HepG2 (cell line): Measurements from ENCODE around the gene PLGRKT. TPM values are rescaled to one million over a fixed set of nuclear protein-coding genes. Genes with fewer than 3 reads are reported as not detected.

ENCODE experiments used
- CENPT ChIP-seq: sonication (generic); formaldehyde crosslinking; IDR thresholded peaks from 2 replicates; pipeline ENCODE4 v1.8.0; 2022; ENCODE audit warnings: low read depth, mild to moderate bottlenecking, moderate library complexity, missing genetic modification reagents
- HOXA7 ChIP-seq: sonication (generic); formaldehyde crosslinking; IDR thresholded peaks from 2 replicates; pipeline ENCODE4 v1.8.1; 2022; ENCODE audit warnings: mild to moderate bottlenecking, missing genetic modification reagents, moderate library complexity
- JDP2 ChIP-seq: sonication (generic); formaldehyde crosslinking; IDR thresholded peaks from 2 replicates; pipeline ENCODE4 v1.8.1; 2022; ENCODE audit warnings: missing genetic modification reagents, borderline replicate concordance
- MTF2 ChIP-seq: sonication (generic); formaldehyde crosslinking; IDR thresholded peaks from 2 replicates; pipeline ENCODE4 v1.5.0; 2020; ENCODE audit warnings: missing genetic modification reagents, borderline replicate concordance
- PHF8 ChIP-seq: sonication (generic); formaldehyde crosslinking; IDR thresholded peaks from 2 replicates; pipeline ENCODE4 v1.5.0; 2020; ENCODE audit warnings: missing genetic modification reagents
- SMYD3 ChIP-seq: sonication (generic); formaldehyde crosslinking; IDR thresholded peaks from 2 replicates; pipeline ENCODE4 v1.8.1; 2023; ENCODE audit warnings: mild to moderate bottlenecking, missing genetic modification reagents
- TAF15 ChIP-seq: fragments of 200-400 bp; formaldehyde crosslinking; IDR thresholded peaks from one replicate; pipeline ENCODE4 v1.6.1; 2018; ENCODE audit warnings: mild to moderate bottlenecking, low read depth, low read length; ENCODE audit not compliant: poor library complexity, severe bottlenecking
- TOPORS ChIP-seq: sonication (generic); formaldehyde crosslinking; IDR thresholded peaks from 2 replicates; pipeline ENCODE4 v1.8.0; 2023; ENCODE audit warnings: mild to moderate bottlenecking, missing genetic modification reagents
- ZBTB37 ChIP-seq: sonication (generic); formaldehyde crosslinking; IDR thresholded peaks from 2 replicates; pipeline ENCODE4 v1.4.0; 2020; ENCODE audit warnings: mild to moderate bottlenecking, missing genetic modification reagents
- ZNF367 ChIP-seq: sonication (generic); formaldehyde crosslinking; IDR thresholded peaks from 2 replicates; pipeline ENCODE4 v1.4.0; 2020; ENCODE audit warnings: missing genetic modification reagents, borderline replicate concordance
- ZNF407 ChIP-seq: sonication (generic); formaldehyde crosslinking; IDR thresholded peaks from one replicate; pipeline ENCODE4 v1.5.1; 2020; ENCODE audit warnings: mild to moderate bottlenecking, missing genetic modification reagents; ENCODE audit errors: not compliant biosample characterization
- ZNF580 ChIP-seq: IDR thresholded peaks from 2 replicates; pipeline ENCODE4 v1.6.1; 2016; ENCODE audit warnings: low read depth, borderline replicate concordance
- ZNF839 ChIP-seq: sonication (generic); formaldehyde crosslinking; IDR thresholded peaks from 2 replicates; pipeline ENCODE4 v1.4.0; 2020; ENCODE audit warnings: missing genetic modification reagents, mild to moderate bottlenecking, borderline replicate concordance
- polyA plus RNA-seq, 8 experiments: library from polyadenylated mRNA; depleted of rRNA in 3 of 8; stranded (reverse) in 7 of 8; unstranded in 1 of 8; fragments of >200 nt; fragmentation: Illumina TruSeq in 4 of 8; extraction: Trizol in 4 of 8; gene quantifications; 2 replicates each; pipeline versions ENCODE4 v1.2.1 to v1.2.3, GENCODE V29; 2011 to 2016; ENCODE audit warnings: low read depth in 4 of 8, missing spikeins in 1 of 8, mixed read lengths in 1 of 8; ENCODE audit not compliant: insufficient read depth in 1 of 8
- total RNA-seq, 5 experiments: library from RNA; depleted of rRNA; stranded (reverse); fragments of >200 nt; fragmentation: Illumina TruSeq; extraction: Trizol; gene quantifications; 2 replicates each; pipeline ENCODE4 v1.2.3, GENCODE V29; 2016; ENCODE audit warnings: low read depth in 1 of 5
- TF ChIP-seq, protein P1 (sequence below): IDR thresholded peaks from 2 replicates; pipeline ENCODE4 v1.6.1; 2012; ENCODE audit warnings: inconsistent platforms
- TF ChIP-seq, protein P2 (sequence below): sonication (generic); formaldehyde crosslinking; IDR thresholded peaks from 2 replicates; pipeline ENCODE4 v1.4.0; 2020; ENCODE audit warnings: mild to moderate bottlenecking, low read depth, missing genetic modification reagents

The PLGRKT gene
- total and polyA plus RNA-seq, 2 of the 13 experiments (the other 11 are each of a cell fraction or from before 2014, with no cell fraction given): 5.0 to 15.8 TPM

GRCh38 chr9:5437254-5438216 is at the start of gene PLGRKT (continued):
- TF ChIP-seq ZNF407 (CRISPR knock-in tag) (peak; percentile 26), ZNF367 (0 out of 2 replicates have a peak, but pooled peaks have one; percentile 50), TAF15 (no peak), JDP2 (CRISPR knock-in tag) (no peak), ZNF839 (CRISPR knock-in tag) (no peak), MTF2 (peak; percentile 55; the same call in 1 of the 2 replicates), HOXA7 (CRISPR knock-in tag) (no peak), PHF8 (CRISPR knock-in tag) (peak; percentile 93), CENPT (CRISPR knock-in tag) (0 out of 2 replicates have a peak, but pooled peaks have one; percentile 42), SMYD3 (CRISPR knock-in tag) (peak; percentile 63; the same call in 1 of the 2 replicates), ZNF580 (peak; percentile 20; the same call in 1 of the 2 replicates), ZBTB37 (no peak), TOPORS (CRISPR knock-in tag) (peak; percentile 78; the same call in 1 of the 2 replicates)
- TF ChIP-seq, protein P1, sequence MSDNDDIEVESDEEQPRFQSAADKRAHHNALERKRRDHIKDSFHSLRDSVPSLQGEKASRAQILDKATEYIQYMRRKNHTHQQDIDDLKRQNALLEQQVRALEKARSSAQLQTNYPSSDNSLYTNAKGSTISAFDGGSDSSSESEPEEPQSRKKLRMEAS: peak; percentile 65
- TF ChIP-seq, protein P2, sequence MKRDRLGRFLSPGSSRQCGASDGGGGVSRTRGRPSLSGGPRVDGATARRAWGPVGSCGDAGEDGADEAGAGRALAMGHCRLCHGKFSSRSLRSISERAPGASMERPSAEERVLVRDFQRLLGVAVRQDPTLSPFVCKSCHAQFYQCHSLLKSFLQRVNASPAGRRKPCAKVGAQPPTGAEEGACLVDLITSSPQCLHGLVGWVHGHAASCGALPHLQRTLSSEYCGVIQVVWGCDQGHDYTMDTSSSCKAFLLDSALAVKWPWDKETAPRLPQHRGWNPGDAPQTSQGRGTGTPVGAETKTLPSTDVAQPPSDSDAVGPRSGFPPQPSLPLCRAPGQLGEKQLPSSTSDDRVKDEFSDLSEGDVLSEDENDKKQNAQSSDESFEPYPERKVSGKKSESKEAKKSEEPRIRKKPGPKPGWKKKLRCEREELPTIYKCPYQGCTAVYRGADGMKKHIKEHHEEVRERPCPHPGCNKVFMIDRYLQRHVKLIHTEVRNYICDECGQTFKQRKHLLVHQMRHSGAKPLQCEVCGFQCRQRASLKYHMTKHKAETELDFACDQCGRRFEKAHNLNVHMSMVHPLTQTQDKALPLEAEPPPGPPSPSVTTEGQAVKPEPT (CRISPR knock-in tag): 0 out of 2 replicates have a peak, but pooled peaks have one; percentile 40
